CD14-positive monocyte (primary cell): ENCODE measurements around the gene HOGA1. TPM values are rescaled to one million over a fixed set of nuclear protein-coding genes. Genes with fewer than 3 reads are reported as not detected.

Experiments
- DNase-seq, 3 donors: peaks; one replicate each; pipeline ENCODE4 v3.0.0-alpha.2; 2011 to 2022
- H2AFZ ChIP-seq: 2 replicates; pipeline ENCODE4 v1.6.0; 2012; ENCODE audit warnings: mild to moderate bottlenecking, low read depth, low read length, inconsistent platforms; ENCODE audit not compliant: insufficient read depth, poor library complexity, severe bottlenecking
- H3K27ac ChIP-seq, 2 donors: 1 replicate in 1 of 2; 2 replicates in 1 of 2; pipeline ENCODE4 v1.5.1; 2012 to 2013; ENCODE audit warnings: low read length in 2 of 2, control low read depth in 1 of 2, inconsistent platforms in 1 of 2, low read depth in 1 of 2, mild to moderate bottlenecking in 1 of 2
- H3K27me3 ChIP-seq, 2 donors: one replicate each; pipeline versions ENCODE4 v1.6.0 to v1.6.1; 2011 to 2013; ENCODE audit warnings: low read length in 2 of 2; ENCODE audit not compliant: control insufficient read depth in 2 of 2, insufficient read depth in 2 of 2
- H3K36me3 ChIP-seq, 2 donors: replicated peaks in 1 of 2; 1 replicate in 1 of 2; 2 replicates in 1 of 2; pipeline versions ENCODE4 v1.5.1 to v1.6.1; 2012 to 2013; ENCODE audit warnings: low read length in 2 of 2, control low read depth in 1 of 2, inconsistent platforms in 1 of 2, mild to moderate bottlenecking in 1 of 2; ENCODE audit not compliant: insufficient read depth in 2 of 2, control insufficient read depth in 1 of 2
- H3K4me1 ChIP-seq, 2 donors: 1 replicate in 1 of 2; 2 replicates in 1 of 2; pipeline versions ENCODE4 v1.5.1 to v1.6.1; 2012 to 2013; ENCODE audit warnings: low read length in 2 of 2, control low read depth in 1 of 2, inconsistent platforms in 1 of 2, mild to moderate bottlenecking in 1 of 2, moderate library complexity in 1 of 2; ENCODE audit not compliant: insufficient read depth in 2 of 2, control insufficient read depth in 1 of 2
- H3K4me2 ChIP-seq: replicated peaks from 2 replicates; pipeline ENCODE3; 2012; ENCODE audit warnings: low read length, moderate library complexity, mild to moderate bottlenecking; ENCODE audit not compliant: poor library complexity, severe bottlenecking; ENCODE audit errors: extremely low read depth
- H3K4me3 ChIP-seq, 3 experiments: fragments of 200-600 bp in 1 of 3; sonication (generic) in 1 of 3; replicated peaks in 1 of 3; 1 replicate in 2 of 3; 2 replicates in 1 of 3; pipeline ENCODE4 v1.5.1; 2011 to 2013; ENCODE audit warnings: low read length in 3 of 3, mild to moderate bottlenecking in 3 of 3, control low read depth in 2 of 3, low read depth in 2 of 3, inconsistent platforms in 1 of 3, moderate library complexity in 1 of 3
- H3K79me2 ChIP-seq: 2 replicates; pipeline ENCODE4 v1.6.0; 2012; ENCODE audit warnings: mild to moderate bottlenecking, control low read depth, inconsistent platforms, low read length, moderate library complexity; ENCODE audit not compliant: insufficient read depth
- H3K9ac ChIP-seq: 2 replicates; pipeline ENCODE4 v1.6.0; 2017; ENCODE audit warnings: low read length, mild to moderate bottlenecking; ENCODE audit not compliant: insufficient read depth, poor library complexity, severe bottlenecking
- H3K9me3 ChIP-seq, 2 donors: replicated peaks in 1 of 2; 1 replicate in 1 of 2; 2 replicates in 1 of 2; pipeline versions ENCODE4 v1.5.1 to v1.6.1; 2012 to 2013; ENCODE audit warnings: low read length in 2 of 2, control low read depth in 1 of 2; ENCODE audit not compliant: control insufficient read depth in 1 of 2, insufficient read depth in 1 of 2
- H4K20me1 ChIP-seq: 2 replicates; pipeline ENCODE4 v1.6.0; 2012; ENCODE audit warnings: mild to moderate bottlenecking, low read length, control low read depth, moderate library complexity; ENCODE audit not compliant: insufficient read depth
- H3K27ac Mint-ChIP-seq, 7 donors: one replicate each; pipeline ENCODE4 v1.8.0; 2020; ENCODE audit warnings: mild to moderate bottlenecking in 7 of 7, mixed read lengths in 7 of 7, moderate library complexity in 6 of 7, inconsistent platforms in 2 of 7
- H3K27me3 Mint-ChIP-seq, 3 donors: one replicate each; pipeline ENCODE4 v1.8.0; 2021 to 2022; ENCODE audit warnings: low read depth in 3 of 3, mild to moderate bottlenecking in 3 of 3, mixed read lengths in 3 of 3, moderate library complexity in 3 of 3, inconsistent platforms in 1 of 3
- H3K36me3 Mint-ChIP-seq, 2 donors: one replicate each; pipeline ENCODE4 v1.8.0; 2020; ENCODE audit warnings: mixed read lengths in 2 of 2, inconsistent platforms in 1 of 2, mild to moderate bottlenecking in 1 of 2
- H3K4me1 Mint-ChIP-seq: one replicate; pipeline ENCODE4 v1.8.0; 2020; ENCODE audit warnings: mild to moderate bottlenecking, mixed read lengths
- H3K4me3 Mint-ChIP-seq, 2 donors: one replicate each; pipeline ENCODE4 v1.8.0; 2020; ENCODE audit warnings: mild to moderate bottlenecking in 2 of 2, mixed read lengths in 2 of 2, moderate library complexity in 1 of 2
- H3K9me3 Mint-ChIP-seq, 7 donors: one replicate each; pipeline ENCODE4 v1.8.0; 2020 to 2022; ENCODE audit warnings: mixed read lengths in 7 of 7, mild to moderate bottlenecking in 6 of 7, moderate library complexity in 6 of 7, inconsistent platforms in 2 of 7
- WGBS: methylation state at CpG from one replicate; pipeline ENCODE4 v1.1.5; 2013; ENCODE audit warnings: missing lambda C conversion rate; ENCODE audit not compliant: insufficient coverage; 5-methylcytosine and 5-hydroxymethylcytosine counted together
- intact Hi-C, 2 donors: fragments of 100-400 bp; cut with micrococcal nuclease; formaldehyde crosslinking; loops; one replicate each; pipeline versions ENCODE4 v1.15.0 to v1.15.1; 2023
- polyA plus RNA-seq, 3 donors: library from polyadenylated mRNA; depleted of rRNA in 1 of 3; unstranded in 2 of 3; stranded (reverse) in 1 of 3; fragments of 300-500 nt in 2 of 3; fragments of >200 nt in 1 of 3; fragmentation: Illumina TruSeq in 2 of 3; gene quantifications; 1 replicate in 2 of 3; 2 replicates in 1 of 3; pipeline ENCODE4 v1.2.3, GENCODE V29; 2012 to 2021
- TF ChIP-seq, protein P1 (sequence below): fragments of 200-600 bp; IDR thresholded peaks from one replicate; pipeline ENCODE4 v1.8.0; 2022; ENCODE audit warnings: antibody characterized with exemption, mild to moderate bottlenecking

Gene HOGA1
- polyA plus RNA-seq, 3 donors = not detected

DNA sequence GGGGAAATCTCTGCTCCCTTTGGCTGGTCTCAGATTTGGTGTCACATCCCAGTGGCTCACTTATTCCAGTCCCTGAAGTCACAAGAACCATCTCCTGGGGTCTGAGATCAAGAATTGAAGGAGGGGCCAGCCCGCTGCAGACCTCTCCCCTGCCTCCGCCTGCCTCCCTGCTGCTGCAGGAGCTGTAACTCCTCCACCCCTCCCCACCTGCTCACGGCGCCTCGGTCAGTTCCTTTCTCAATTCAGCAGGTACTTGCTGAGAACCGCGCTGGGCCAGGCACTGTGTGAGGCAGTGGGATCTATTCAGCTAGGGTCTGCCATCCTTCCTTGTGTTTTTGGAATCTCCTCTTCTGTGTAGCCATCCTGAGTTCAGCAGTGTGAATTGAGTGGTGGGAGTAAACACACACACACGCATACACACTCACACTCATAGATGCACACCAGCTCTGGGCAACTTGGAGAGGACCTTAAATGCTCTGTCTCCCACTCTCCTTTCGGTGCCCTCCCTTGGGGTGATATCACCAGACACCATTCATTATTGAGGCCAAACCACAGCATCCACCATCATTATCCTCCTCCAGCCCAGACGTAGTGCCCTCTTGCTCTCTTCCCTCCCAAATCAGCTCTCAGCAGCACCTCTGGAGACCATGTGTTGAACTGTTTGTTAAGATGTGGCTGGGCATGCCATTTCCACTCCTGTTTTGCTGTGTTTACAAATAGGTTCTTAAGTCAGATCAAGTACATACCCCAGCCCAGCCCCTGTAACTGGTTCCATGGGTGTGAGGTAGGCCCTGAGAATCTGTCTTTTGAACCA lies 33.6 kb upstream of the HOGA1 start:
- no peak overlapping the region for H2AFZ ChIP-seq
- Mint-ChIP-seq H3K27ac (peak overlapping the region in 1 of 7 donors; percentile 20), H3K4me1 (peaks cover 5% of the 10 kb centered on the region), H3K36me3 (peaks cover 7 to 12% of the 10 kb centered on the region in 2 donors), H3K27me3 (no peaks in the 10 kb centered on the region), H3K4me3 (no peak overlapping the region), H3K9me3 (peaks cover 7 to 12% (median 10%) of the 10 kb centered on the region in 7 donors)
- no peaks in the 10 kb centered on the region for H3K79me2 ChIP-seq
- WGBS = 100% methylated on average over 1 of the region's 10 CpGs
- H3K4me1 ChIP-seq = peaks cover 0 to 4% of the 10 kb centered on the region in 2 donors
- H3K9ac ChIP-seq = no peak overlapping the region
- no peak overlapping the region for H3K4me3 ChIP-seq
- H3K36me3 ChIP-seq = peaks cover 0 to 12% of the 10 kb centered on the region in 2 donors
- no peak overlapping the region for H3K27ac ChIP-seq
- intact Hi-C loops = loop anchor here (5.0 kb wide), 3 partner anchors 48 to 83 kb away; partner anchors contain the start of genes MMS19 (in 1 of the 2) and UBTD1 (in 1 of the 2)
- H3K9me3 ChIP-seq = peaks cover 8 to 9% of the 10 kb centered on the region in 2 donors
- no peak overlapping the region for H3K4me2 ChIP-seq
- H4K20me1 ChIP-seq = peaks cover 10% of the 10 kb centered on the region
- TF ChIP-seq, protein P1, sequence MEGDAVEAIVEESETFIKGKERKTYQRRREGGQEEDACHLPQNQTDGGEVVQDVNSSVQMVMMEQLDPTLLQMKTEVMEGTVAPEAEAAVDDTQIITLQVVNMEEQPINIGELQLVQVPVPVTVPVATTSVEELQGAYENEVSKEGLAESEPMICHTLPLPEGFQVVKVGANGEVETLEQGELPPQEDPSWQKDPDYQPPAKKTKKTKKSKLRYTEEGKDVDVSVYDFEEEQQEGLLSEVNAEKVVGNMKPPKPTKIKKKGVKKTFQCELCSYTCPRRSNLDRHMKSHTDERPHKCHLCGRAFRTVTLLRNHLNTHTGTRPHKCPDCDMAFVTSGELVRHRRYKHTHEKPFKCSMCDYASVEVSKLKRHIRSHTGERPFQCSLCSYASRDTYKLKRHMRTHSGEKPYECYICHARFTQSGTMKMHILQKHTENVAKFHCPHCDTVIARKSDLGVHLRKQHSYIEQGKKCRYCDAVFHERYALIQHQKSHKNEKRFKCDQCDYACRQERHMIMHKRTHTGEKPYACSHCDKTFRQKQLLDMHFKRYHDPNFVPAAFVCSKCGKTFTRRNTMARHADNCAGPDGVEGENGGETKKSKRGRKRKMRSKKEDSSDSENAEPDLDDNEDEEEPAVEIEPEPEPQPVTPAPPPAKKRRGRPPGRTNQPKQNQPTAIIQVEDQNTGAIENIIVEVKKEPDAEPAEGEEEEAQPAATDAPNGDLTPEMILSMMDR = no peak
- DNase-seq = no peak
- H3K27me3 ChIP-seq = no peaks in the 10 kb centered on the region

DNA sequence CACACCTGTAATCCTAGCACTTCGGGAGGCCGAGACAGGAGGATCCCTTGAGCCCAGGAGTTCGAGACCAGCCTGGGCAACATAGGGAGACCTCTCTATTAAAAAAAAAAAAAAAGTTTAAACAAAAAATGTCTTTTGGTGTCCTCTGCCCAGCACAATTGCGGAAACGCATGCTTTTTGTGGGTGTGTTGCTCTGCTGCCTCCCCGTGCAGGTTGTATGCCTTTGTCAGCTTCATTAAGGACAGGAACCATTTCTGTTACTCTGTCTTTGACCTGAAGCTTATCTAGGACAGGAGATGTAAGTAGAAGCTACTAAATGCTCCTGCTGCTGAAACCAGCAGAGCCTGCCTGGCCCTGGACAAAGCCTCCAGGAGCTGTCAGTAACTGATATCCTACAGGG lies 32.9 kb upstream of the HOGA1 start:
- Histone ChIP-seq H3K36me3 (peaks cover 0 to 12% of the 10 kb centered on the region in 2 donors), H3K27me3 (no peaks in the 10 kb centered on the region), H3K9me3 (peaks cover 11 to 12% of the 10 kb centered on the region in 2 donors), H3K4me1 (no peaks in the 10 kb centered on the region), H3K79me2 (no peaks in the 10 kb centered on the region), H3K27ac (no peak overlapping the region), H2AFZ (no peak overlapping the region), H4K20me1 (peaks cover 10% of the 10 kb centered on the region), H3K4me2 (no peak overlapping the region), H3K9ac (no peak overlapping the region), H3K4me3 (no peak overlapping the region)
- Mint-ChIP-seq H3K4me3 (no peak overlapping the region), H3K27me3 (no peaks in the 10 kb centered on the region), H3K4me1 (peaks cover 5% of the 10 kb centered on the region), H3K27ac (peak overlapping the region in 1 of 7 donors; percentile 21), H3K36me3 (peaks cover 7 to 16% of the 10 kb centered on the region in 2 donors), H3K9me3 (peaks cover 9 to 16% (median 13%) of the 10 kb centered on the region in 7 donors)
- intact Hi-C loops = loop anchor here (5.0 kb wide), 3 partner anchors 49 to 84 kb away; partner anchors contain the start of genes MMS19 (in 1 of the 2) and UBTD1 (in 1 of the 2)
- DNase-seq = no peak
- WGBS = 95% methylated on average over 3 of the region's 6 CpGs
- TF ChIP-seq, protein P1 = no peak
